ENCODE measurements around the gene TMUB2.

TMUB2 gene

DNA sequence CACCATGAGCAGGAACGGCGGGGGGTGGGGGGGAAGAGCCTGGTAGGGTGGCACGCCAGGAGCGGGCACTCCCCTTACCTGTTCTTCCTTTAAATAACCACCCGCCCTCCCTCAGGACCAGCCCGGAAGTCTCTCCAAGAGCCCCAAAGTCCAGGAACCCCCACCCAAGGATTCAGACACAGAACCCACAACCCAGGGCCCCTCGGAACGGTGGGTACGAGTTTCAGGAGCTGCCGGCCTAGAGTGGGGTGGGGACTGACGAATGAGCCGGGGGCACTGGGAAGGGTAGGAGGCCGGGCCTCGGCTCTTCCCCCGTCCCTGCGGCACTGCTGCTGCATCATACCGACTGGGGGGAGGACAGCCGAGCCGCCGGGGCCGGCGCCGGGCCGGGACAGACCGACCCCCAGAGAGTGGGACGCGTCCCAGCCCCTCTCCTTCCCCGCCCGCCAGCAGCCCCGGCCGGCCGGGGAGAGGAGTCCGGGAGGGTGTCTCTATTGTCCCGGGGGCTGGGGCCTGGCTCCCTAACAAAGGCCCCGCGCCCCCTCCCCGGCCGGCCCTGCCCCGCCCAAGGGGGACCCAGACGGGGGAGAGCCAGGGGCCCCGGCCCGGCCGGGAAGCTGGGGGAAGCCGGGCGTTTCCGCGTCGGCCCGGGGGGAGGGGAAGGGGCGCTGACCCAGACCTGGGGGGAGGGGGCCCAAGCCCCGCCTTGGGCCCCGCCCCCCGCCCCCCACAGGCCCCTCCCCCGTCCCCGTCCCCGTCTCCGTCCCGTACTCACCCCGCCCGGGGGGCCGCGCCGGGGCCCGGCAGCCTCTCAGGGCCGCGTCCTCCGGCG is 12.2 kb downstream of the TMUB2 start:
- Histone ChIP-seq H3K27ac (ENCODE audit: extremely low read depth, low read depth, low read length) (peak overlapping the region; percentile 88), H3K9me3 (ENCODE audit: control insufficient read depth, insufficient read depth, low read depth, low read length) (no peaks in the 10 kb centered on the region), H3K36me3 (ENCODE audit: control insufficient read depth in 2 of 2, insufficient read depth in 1 of 2, low read length in 2 of 2) (peaks cover 8 to 40% of the 10 kb centered on the region in 2 experiments; a peak in 2 of 3 replicates), H3K4me3 (ENCODE audit: low read depth, low read length) (peak overlapping the region; percentile 72), H3K4me1 (ENCODE audit: control insufficient read depth, insufficient read depth, low read length) (peaks cover 5% of the 10 kb centered on the region)
- POLR2A ChIA-PET: interaction anchor here (0.6 to 4.9 kb wide), 11 partner anchors 10 to 116 kb away, joined by 3 to 46 read pairs (median 4); partner anchors contain the start of genes HDAC5, RUNDC3A and TMUB2
- CTCF ChIA-PET: interaction anchor here (0.6 to 2.1 kb wide), 4 partner anchors 13 to 151 kb away, joined by 4 to 8 read pairs (median 5); partner anchors contain the start of gene TMUB2
- TF ChIP-seq, protein P1, sequence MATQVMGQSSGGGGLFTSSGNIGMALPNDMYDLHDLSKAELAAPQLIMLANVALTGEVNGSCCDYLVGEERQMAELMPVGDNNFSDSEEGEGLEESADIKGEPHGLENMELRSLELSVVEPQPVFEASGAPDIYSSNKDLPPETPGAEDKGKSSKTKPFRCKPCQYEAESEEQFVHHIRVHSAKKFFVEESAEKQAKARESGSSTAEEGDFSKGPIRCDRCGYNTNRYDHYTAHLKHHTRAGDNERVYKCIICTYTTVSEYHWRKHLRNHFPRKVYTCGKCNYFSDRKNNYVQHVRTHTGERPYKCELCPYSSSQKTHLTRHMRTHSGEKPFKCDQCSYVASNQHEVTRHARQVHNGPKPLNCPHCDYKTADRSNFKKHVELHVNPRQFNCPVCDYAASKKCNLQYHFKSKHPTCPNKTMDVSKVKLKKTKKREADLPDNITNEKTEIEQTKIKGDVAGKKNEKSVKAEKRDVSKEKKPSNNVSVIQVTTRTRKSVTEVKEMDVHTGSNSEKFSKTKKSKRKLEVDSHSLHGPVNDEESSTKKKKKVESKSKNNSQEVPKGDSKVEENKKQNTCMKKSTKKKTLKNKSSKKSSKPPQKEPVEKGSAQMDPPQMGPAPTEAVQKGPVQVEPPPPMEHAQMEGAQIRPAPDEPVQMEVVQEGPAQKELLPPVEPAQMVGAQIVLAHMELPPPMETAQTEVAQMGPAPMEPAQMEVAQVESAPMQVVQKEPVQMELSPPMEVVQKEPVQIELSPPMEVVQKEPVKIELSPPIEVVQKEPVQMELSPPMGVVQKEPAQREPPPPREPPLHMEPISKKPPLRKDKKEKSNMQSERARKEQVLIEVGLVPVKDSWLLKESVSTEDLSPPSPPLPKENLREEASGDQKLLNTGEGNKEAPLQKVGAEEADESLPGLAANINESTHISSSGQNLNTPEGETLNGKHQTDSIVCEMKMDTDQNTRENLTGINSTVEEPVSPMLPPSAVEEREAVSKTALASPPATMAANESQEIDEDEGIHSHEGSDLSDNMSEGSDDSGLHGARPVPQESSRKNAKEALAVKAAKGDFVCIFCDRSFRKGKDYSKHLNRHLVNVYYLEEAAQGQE (tag by site-specific recombination; IDR thresholded peaks at IDR 0.05): no peak
- TF ChIP-seq ZNF76 (tag by site-specific recombination; IDR thresholded peaks at IDR 0.05; ENCODE audit: borderline replicate concordance, low read depth): peak; percentile 75
- TF ChIP-seq ZNF600 (tag by site-specific recombination; IDR thresholded peaks at IDR 0.05): 0 out of 2 replicates have a peak, but pooled peaks have one; percentile 18
- TF ChIP-seq WT1 (tag by site-specific recombination; IDR thresholded peaks at IDR 0.05): no peak
- TF ChIP-seq YY2 (tag by site-specific recombination; IDR thresholded peaks at IDR 0.05): no peak
- TF ChIP-seq ZEB2 (tag by site-specific recombination; IDR thresholded peaks at IDR 0.05): peak; percentile 28; the same call in 1 of the 2 replicates
- TF ChIP-seq, protein P2, sequence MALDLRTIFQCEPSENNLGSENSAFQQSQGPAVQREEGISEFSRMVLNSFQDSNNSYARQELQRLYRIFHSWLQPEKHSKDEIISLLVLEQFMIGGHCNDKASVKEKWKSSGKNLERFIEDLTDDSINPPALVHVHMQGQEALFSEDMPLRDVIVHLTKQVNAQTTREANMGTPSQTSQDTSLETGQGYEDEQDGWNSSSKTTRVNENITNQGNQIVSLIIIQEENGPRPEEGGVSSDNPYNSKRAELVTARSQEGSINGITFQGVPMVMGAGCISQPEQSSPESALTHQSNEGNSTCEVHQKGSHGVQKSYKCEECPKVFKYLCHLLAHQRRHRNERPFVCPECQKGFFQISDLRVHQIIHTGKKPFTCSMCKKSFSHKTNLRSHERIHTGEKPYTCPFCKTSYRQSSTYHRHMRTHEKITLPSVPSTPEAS (tag by site-specific recombination; IDR thresholded peaks at IDR 0.05): no peak
- TF ChIP-seq ZNF426 (tag by site-specific recombination; IDR thresholded peaks at IDR 0.05): no peak
- TF ChIP-seq, protein P3, sequence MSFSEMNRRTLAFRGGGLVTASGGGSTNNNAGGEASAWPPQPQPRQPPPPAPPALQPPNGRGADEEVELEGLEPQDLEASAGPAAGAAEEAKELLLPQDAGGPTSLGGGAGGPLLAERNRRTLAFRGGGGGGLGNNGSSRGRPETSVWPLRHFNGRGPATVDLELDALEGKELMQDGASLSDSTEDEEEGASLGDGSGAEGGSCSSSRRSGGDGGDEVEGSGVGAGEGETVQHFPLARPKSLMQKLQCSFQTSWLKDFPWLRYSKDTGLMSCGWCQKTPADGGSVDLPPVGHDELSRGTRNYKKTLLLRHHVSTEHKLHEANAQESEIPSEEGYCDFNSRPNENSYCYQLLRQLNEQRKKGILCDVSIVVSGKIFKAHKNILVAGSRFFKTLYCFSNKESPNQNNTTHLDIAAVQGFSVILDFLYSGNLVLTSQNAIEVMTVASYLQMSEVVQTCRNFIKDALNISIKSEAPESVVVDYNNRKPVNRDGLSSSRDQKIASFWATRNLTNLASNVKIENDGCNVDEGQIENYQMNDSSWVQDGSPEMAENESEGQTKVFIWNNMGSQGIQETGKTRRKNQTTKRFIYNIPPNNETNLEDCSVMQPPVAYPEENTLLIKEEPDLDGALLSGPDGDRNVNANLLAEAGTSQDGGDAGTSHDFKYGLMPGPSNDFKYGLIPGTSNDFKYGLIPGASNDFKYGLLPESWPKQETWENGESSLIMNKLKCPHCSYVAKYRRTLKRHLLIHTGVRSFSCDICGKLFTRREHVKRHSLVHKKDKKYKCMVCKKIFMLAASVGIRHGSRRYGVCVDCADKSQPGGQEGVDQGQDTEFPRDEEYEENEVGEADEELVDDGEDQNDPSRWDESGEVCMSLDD (tag by site-specific recombination; IDR thresholded peaks at IDR 0.05): peak; percentile 26; the same call in 1 of the 2 replicates
- peak; percentile 44 for TF ChIP-seq SP2 (tag by site-specific recombination; IDR thresholded peaks at IDR 0.05)
- TF ChIP-seq KLF8 (tag by site-specific recombination; IDR thresholded peaks at IDR 0.05): 0 out of 2 replicates have a peak, but pooled peaks have one; percentile 40
- TF ChIP-seq, protein P4, sequence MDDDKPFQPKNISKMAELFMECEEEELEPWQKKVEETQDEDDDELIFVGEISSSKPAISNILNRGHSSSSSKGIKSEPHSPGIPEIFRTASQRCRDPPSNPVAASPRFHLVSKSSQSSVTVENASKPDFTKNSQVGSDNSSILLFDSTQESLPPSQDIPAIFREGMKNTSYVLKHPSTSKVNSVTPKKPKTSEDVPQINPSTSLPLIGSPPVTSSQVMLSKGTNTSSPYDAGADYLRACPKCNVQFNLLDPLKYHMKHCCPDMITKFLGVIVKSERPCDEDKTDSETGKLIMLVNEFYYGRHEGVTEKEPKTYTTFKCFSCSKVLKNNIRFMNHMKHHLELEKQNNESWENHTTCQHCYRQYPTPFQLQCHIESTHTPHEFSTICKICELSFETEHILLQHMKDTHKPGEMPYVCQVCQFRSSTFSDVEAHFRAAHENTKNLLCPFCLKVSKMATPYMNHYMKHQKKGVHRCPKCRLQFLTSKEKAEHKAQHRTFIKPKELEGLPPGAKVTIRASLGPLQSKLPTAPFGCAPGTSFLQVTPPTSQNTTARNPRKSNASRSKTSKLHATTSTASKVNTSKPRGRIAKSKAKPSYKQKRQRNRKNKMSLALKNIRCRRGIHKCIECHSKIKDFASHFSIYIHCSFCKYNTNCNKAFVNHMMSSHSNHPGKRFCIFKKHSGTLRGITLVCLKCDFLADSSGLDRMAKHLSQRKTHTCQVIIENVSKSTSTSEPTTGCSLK (tag by site-specific recombination; IDR thresholded peaks at IDR 0.05): no peak
- TF ChIP-seq HOXA7 (CRISPR knock-in tag; IDR thresholded peaks at IDR 0.05; ENCODE audit: borderline replicate concordance): no peak
- no peak for TF ChIP-seq ZNF549 (tag by site-specific recombination; IDR thresholded peaks at IDR 0.05)
- TF ChIP-seq ZFHX2 (tag by site-specific recombination; conservative IDR thresholded peaks at IDR 0.05): 0 out of 2 replicates have a peak, but pooled peaks have one; percentile 12
- TF ChIP-seq, protein P5, sequence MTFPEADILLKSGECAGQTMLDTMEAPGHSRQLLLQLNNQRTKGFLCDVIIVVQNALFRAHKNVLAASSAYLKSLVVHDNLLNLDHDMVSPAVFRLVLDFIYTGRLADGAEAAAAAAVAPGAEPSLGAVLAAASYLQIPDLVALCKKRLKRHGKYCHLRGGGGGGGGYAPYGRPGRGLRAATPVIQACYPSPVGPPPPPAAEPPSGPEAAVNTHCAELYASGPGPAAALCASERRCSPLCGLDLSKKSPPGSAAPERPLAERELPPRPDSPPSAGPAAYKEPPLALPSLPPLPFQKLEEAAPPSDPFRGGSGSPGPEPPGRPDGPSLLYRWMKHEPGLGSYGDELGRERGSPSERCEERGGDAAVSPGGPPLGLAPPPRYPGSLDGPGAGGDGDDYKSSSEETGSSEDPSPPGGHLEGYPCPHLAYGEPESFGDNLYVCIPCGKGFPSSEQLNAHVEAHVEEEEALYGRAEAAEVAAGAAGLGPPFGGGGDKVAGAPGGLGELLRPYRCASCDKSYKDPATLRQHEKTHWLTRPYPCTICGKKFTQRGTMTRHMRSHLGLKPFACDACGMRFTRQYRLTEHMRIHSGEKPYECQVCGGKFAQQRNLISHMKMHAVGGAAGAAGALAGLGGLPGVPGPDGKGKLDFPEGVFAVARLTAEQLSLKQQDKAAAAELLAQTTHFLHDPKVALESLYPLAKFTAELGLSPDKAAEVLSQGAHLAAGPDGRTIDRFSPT (tag by site-specific recombination; IDR thresholded peaks at IDR 0.05): peak; percentile 86
- no peak for TF ChIP-seq PRDM1 (tag by site-specific recombination; IDR thresholded peaks at IDR 0.05)
- no peak for TF ChIP-seq ZNF555 (tag by site-specific recombination; conservative IDR thresholded peaks at IDR 0.05)
- no peak for TF ChIP-seq ZNF157 (tag by site-specific recombination; IDR thresholded peaks at IDR 0.05)
- peak; percentile 52; the same call in 1 of the 2 replicates for TF ChIP-seq ZBTB20 (tag by site-specific recombination; IDR thresholded peaks at IDR 0.05)
- TF ChIP-seq KLF10 (tag by site-specific recombination; IDR thresholded peaks at IDR 0.05): 0 out of 2 replicates have a peak, but pooled peaks have one; percentile 32
- TF ChIP-seq, protein P6, sequence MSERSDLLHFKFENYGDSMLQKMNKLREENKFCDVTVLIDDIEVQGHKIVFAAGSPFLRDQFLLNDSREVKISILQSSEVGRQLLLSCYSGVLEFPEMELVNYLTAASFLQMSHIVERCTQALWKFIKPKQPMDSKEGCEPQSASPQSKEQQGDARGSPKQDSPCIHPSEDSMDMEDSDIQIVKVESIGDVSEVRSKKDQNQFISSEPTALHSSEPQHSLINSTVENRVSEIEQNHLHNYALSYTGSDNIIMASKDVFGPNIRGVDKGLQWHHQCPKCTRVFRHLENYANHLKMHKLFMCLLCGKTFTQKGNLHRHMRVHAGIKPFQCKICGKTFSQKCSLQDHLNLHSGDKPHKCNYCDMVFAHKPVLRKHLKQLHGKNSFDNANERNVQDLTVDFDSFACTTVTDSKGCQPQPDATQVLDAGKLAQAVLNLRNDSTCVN (tag by site-specific recombination; optimal IDR thresholded peaks at IDR 0.05): peak; percentile 22
- TF ChIP-seq ZNF335 (tag by site-specific recombination; conservative IDR thresholded peaks at IDR 0.05): peak; percentile 31; the same call in 1 of the 2 replicates

All from HEK293 (cell line).